GM03348 (cell line): ENCODE data around the gene SOAT2.
"Not testable (repeated sequence)": the region's sequence is repeated elsewhere in the genome, so short reads cannot be mapped to it uniquely, and the experiment has no call there.

Experiments
- DNase-seq: peaks from one replicate; pipeline ENCODE4 v3.0.0; 2012; ENCODE audit warnings: low spot score

Gene SOAT2

GRCh38 chr12:53147181-53147580 is 43.9 kb downstream of the SOAT2 start:
- DNase-seq, result no peak

GRCh38 chr12:53147653-53148052 is 44.4 kb downstream of the SOAT2 start:
- no peak for DNase-seq

GRCh38 chr12:53151039-53151438 is 47.8 kb downstream of the SOAT2 start:
- no peak for DNase-seq

- no peak for DNase-seq
Observed at GRCh38 chr12:53152390-53152789, 49.1 kb downstream of the SOAT2 start.

- DNase-seq, result peak; percentile 94
Observed at GRCh38 chr12:53159195-53159839, 56.0 kb downstream of the SOAT2 start.

GRCh38 chr12:53160000-53160399 is 56.7 kb downstream of the SOAT2 start:
- no peak for DNase-seq

- DNase-seq, result no peak
Observed at GRCh38 chr12:53160673-53161072, 57.4 kb downstream of the SOAT2 start.

- DNase-seq, result no peak
Observed at GRCh38 chr12:53161119-53161911, 58.0 kb downstream of the SOAT2 start.

GRCh38 chr12:53163008-53163407 is 59.7 kb downstream of the SOAT2 start:
- DNase-seq, result not testable (repeated sequence)

GRCh38 chr12:53166837-53167236 is 63.6 kb downstream of the SOAT2 start:
- no peak for DNase-seq

- DNase-seq, result no peak
Observed at GRCh38 chr12:53169644-53170043, 66.4 kb downstream of the SOAT2 start.

- no peak for DNase-seq
Observed at GRCh38 chr12:53170215-53170614, 66.9 kb downstream of the SOAT2 start.

- DNase-seq, result no peak
Observed at GRCh38 chr12:53170876-53171724, 67.8 kb downstream of the SOAT2 start.

GRCh38 chr12:53171725-53172329 is 68.5 kb downstream of the SOAT2 start:
- no peak for DNase-seq

GRCh38 chr12:53172352-53172751 is 69.1 kb downstream of the SOAT2 start:
- peak; percentile 52 for DNase-seq

- peak; percentile 57 for DNase-seq
Observed at GRCh38 chr12:53173085-53173715, 69.9 kb downstream of the SOAT2 start.
